A549 (cell line): ENCODE results near the gene KANSL3. TPM values are rescaled to one million over a fixed set of nuclear protein-coding genes. Genes with fewer than 3 reads are reported as not detected.

ENCODE experiments used
- ATAC-seq, 2 experiments: fragments of 200-7000 bp in 1 of 2; fragments of >200 bp in 1 of 2; cut with Nextera tagmentation in 1 of 2; cut with Tn5 transposase in 1 of 2; 3 replicates each; pipeline versions ENCODE4 v1.8.0 to v1.9.1; 2018 to 2020; ENCODE audit warnings: mild to moderate bottlenecking in 1 of 2, moderate library complexity in 1 of 2
- CTCF ChIA-PET: fragments of 300-600 bp; sonication (Branson Sonifier 250); formaldehyde crosslinking; extraction: SDS; loops from one replicate; lab custom pipeline; 2021; ENCODE audit warnings: antibody characterized with exemption, inconsistent platforms; lab: Yijun Ruan, JAX
- POLR2A ChIA-PET: fragments of 350-600 bp; formaldehyde crosslinking; extraction: SDS; loops from one replicate; lab custom pipeline; 2021; ENCODE audit warnings: antibody characterized with exemption, inconsistent platforms; lab: Yijun Ruan, JAX
- DNase-seq, 2 experiments: peaks; one replicate each; pipeline versions ENCODE4 v3.0.0 to v3.0.0-alpha.2; 2011 to 2016; ENCODE audit warnings: low read depth in 1 of 2, low spot score in 1 of 2
- FAIRE-seq: peaks from 2 replicates; lab custom pipeline; 2011; peaks lifted over from hg19 to GRCh38; lab: Jason Lieb, UNC
- H3K27ac ChIP-seq, 2 experiments: fragments of >200 bp; sonication (Bioruptor Twin); formaldehyde crosslinking; 3 replicates each; pipeline ENCODE4 v1.5.1; 2016 to 2017
- H3K4me1 ChIP-seq: fragments of >200 bp; sonication (Bioruptor Twin); formaldehyde crosslinking; 3 replicates; pipeline ENCODE4 v1.6.1; 2016
- H3K4me2 ChIP-seq: fragments of >200 bp; sonication (Bioruptor Twin); formaldehyde crosslinking; 3 replicates; pipeline ENCODE4 v1.6.1; 2016
- H3K4me3 ChIP-seq: fragments of >200 bp; sonication (Bioruptor Twin); formaldehyde crosslinking; 3 replicates; pipeline ENCODE4 v1.5.1; 2016
- H3K9me3 ChIP-seq: fragments of >200 bp; sonication (Bioruptor Twin); formaldehyde crosslinking; 3 replicates; pipeline ENCODE4 v1.6.1; 2016
- BCL3 ChIP-seq: fragments of >200 bp; sonication (Bioruptor Twin); formaldehyde crosslinking; IDR thresholded peaks from 3 replicates; pipeline ENCODE4 v1.6.1; 2016
- BHLHE40 ChIP-seq: IDR thresholded peaks from 2 replicates; pipeline ENCODE4 v1.6.1; 2012; ENCODE audit warnings: low read depth, low read length, inconsistent platforms
- CBX2 ChIP-seq: fragments of 200-600 bp; sonication (generic); IDR thresholded peaks from 2 replicates; pipeline ENCODE4 v1.6.1; 2016; ENCODE audit warnings: low read depth, mild to moderate bottlenecking, borderline replicate concordance
- CHD2 ChIP-seq: fragments of 150-350 bp; IDR thresholded peaks from 2 replicates; pipeline ENCODE4 v1.6.1; 2014; ENCODE audit warnings: low read length; ENCODE audit not compliant: partially characterized antibody
- EHF ChIP-seq: fragments of 250-450 bp; sonication (Bioruptor Pico); IDR thresholded peaks from 2 replicates; pipeline ENCODE4 v1.5.0; 2020; ENCODE audit warnings: mild to moderate bottlenecking
- HDAC2 ChIP-seq: fragments of 200-600 bp; sonication (generic); IDR thresholded peaks from 2 replicates; pipeline ENCODE4 v1.6.1; 2016
- HMGXB4 ChIP-seq: fragments of 250-450 bp; sonication (Bioruptor Pico); IDR thresholded peaks from 2 replicates; pipeline ENCODE4 v1.5.0; 2021; ENCODE audit warnings: mild to moderate bottlenecking, moderate library complexity, borderline replicate concordance
- HOXB13 ChIP-seq: fragments of 250-450 bp; sonication (Bioruptor Pico); IDR thresholded peaks from 2 replicates; pipeline ENCODE4 v1.5.0; 2020; ENCODE audit warnings: low read depth, mild to moderate bottlenecking, moderate library complexity
- JUNB ChIP-seq: fragments of >200 bp; sonication (Bioruptor Twin); formaldehyde crosslinking; IDR thresholded peaks from 2 replicates; pipeline ENCODE4 v1.6.1; 2016
- MAFK ChIP-seq: fragments of 450-650 bp; IDR thresholded peaks from 2 replicates; pipeline ENCODE4 v1.6.1; 2014; ENCODE audit not compliant: partially characterized antibody
- MYC ChIP-seq: IDR thresholded peaks from 2 replicates; pipeline ENCODE4 v1.6.1; 2012; ENCODE audit warnings: mild to moderate bottlenecking, inconsistent platforms, low read length, improper control_type of control experiment, borderline replicate concordance
- PBX3 ChIP-seq: IDR thresholded peaks from 2 replicates; pipeline ENCODE4 v1.6.1; 2012
- POLR2AphosphoS2 ChIP-seq: conservative IDR thresholded peaks from 2 replicates; pipeline ENCODE4 v1.6.1; 2012; ENCODE audit warnings: low read length, improper control_type of control experiment, inconsistent platforms
- RCOR1 ChIP-seq: fragments of 150-350 bp; IDR thresholded peaks from 2 replicates; pipeline ENCODE4 v1.6.1; 2014; ENCODE audit warnings: antibody characterized with exemption, low read length, low read depth
- REST ChIP-seq: fragments of 200-600 bp; sonication (generic); IDR thresholded peaks from 2 replicates; pipeline ENCODE4 v1.6.1; 2016; ENCODE audit warnings: antibody characterized with exemption, mild to moderate bottlenecking, moderate library complexity
- RFX5 ChIP-seq: fragments of 450-650 bp; IDR thresholded peaks from 2 replicates; pipeline ENCODE4 v1.7.1; 2014; ENCODE audit warnings: antibody characterized with exemption, mild to moderate bottlenecking, moderate library complexity
- SREBF2 ChIP-seq: fragments of 450-650 bp; IDR thresholded peaks from 2 replicates; pipeline ENCODE4 v1.6.1; 2014; ENCODE audit warnings: mild to moderate bottlenecking, moderate library complexity
- TP53 ChIP-seq: fragments of 250-450 bp; sonication (Bioruptor Pico); IDR thresholded peaks from 2 replicates; pipeline ENCODE4 v1.5.0; 2021; ENCODE audit warnings: mild to moderate bottlenecking, moderate library complexity
- ZC3H11A ChIP-seq: fragments of 450-650 bp; IDR thresholded peaks from 2 replicates; pipeline ENCODE4 v1.6.1; 2014; ENCODE audit warnings: antibody characterized with exemption, mild to moderate bottlenecking
- ZFP36 ChIP-seq: fragments of 450-650 bp; IDR thresholded peaks from 2 replicates; pipeline ENCODE4 v1.6.1; 2014; ENCODE audit warnings: borderline replicate concordance; ENCODE audit not compliant: partially characterized antibody
- ZSCAN20 ChIP-seq: fragments of 250-450 bp; sonication (Bioruptor Pico); IDR thresholded peaks from 2 replicates; pipeline ENCODE4 v1.8.0; 2022; ENCODE audit warnings: mild to moderate bottlenecking, moderate library complexity
- WGBS: methylation state at CpG from one replicate; pipeline ENCODE4 v1.1.6; 2017; ENCODE audit errors: missing lambda C conversion rate; 5-methylcytosine and 5-hydroxymethylcytosine counted together
- polyA plus RNA-seq, 4 experiments: library from polyadenylated mRNA; depleted of rRNA in 3 of 4; stranded (reverse); fragments of >200 nt; fragmentation: RNase III in 1 of 4; extraction: RNeasy Plus Mini Kit Qiagen cat#74134 plus additional on column Dnase treatment in 1 of 4; gene quantifications; 2 replicates in 3 of 4; 3 replicates in 1 of 4; pipeline ENCODE4 v1.2.3, GENCODE V29; 2011 to 2017

Gene KANSL3
- polyA plus RNA-seq, 2 of the 4 experiments (the other 2 are of a cell fraction) = 23.0 to 25.2 TPM

GRCh38 chr2:96683307-96683706 is 45.2 kb upstream of the KANSL3 start:
- peaks cover 9% of the 10 kb centered on the region for H3K4me1 ChIP-seq
- H3K27ac ChIP-seq = no peak overlapping the region
- TF ChIP-seq ZC3H11A (no peak), PBX3 (no peak), MYC (no peak), HOXB13 (CRISPR knock-in tag) (no peak)
- CTCF ChIA-PET = interaction anchor here (0.6 kb wide), 1 partner anchor 74 kb away, joined by 3 read pairs; no protein-coding TSS in a partner anchor
- no peak for FAIRE-seq
- H3K9me3 ChIP-seq = no peaks in the 10 kb centered on the region
- no peak overlapping the region for H3K4me3 ChIP-seq
- ATAC-seq = no peak
- no peak for DNase-seq
- POLR2A ChIA-PET = no interaction called here
- 75% methylated on average over 4 of the region's 5 CpGs for WGBS
- no peak overlapping the region for H3K4me2 ChIP-seq

GRCh38 chr2:96681540-96681939 is 43.4 kb upstream of the KANSL3 start:
- POLR2A ChIA-PET = no interaction called here
- no peak overlapping the region for H3K4me2 ChIP-seq
- DNase-seq = no peak
- 81% methylated on average over 4 of the region's 4 CpGs for WGBS
- TF ChIP-seq POLR2AphosphoS2 = no peak
- no peak for TF ChIP-seq SREBF2
- TF ChIP-seq MAFK = no peak
- no peak for TF ChIP-seq JUNB
- no peak for TF ChIP-seq CBX2
- TF ChIP-seq HDAC2 = no peak
- no peak for TF ChIP-seq EHF (CRISPR knock-in tag)
- TF ChIP-seq REST = no peak
- TF ChIP-seq CHD2 = no peak
- TF ChIP-seq BHLHE40 = no peak
- TF ChIP-seq ZFP36 = no peak
- TF ChIP-seq BCL3 = no peak
- TF ChIP-seq TP53 (CRISPR knock-in tag) = no peak
- TF ChIP-seq HMGXB4 (CRISPR knock-in tag) = no peak
- no peak for TF ChIP-seq RFX5
- TF ChIP-seq PBX3 = no peak
- no peak for TF ChIP-seq MYC
- TF ChIP-seq ZSCAN20 (CRISPR knock-in tag) = no peak
- TF ChIP-seq RCOR1 = no peak
- TF ChIP-seq, all 56 proteins: peak for 0
- H3K27ac ChIP-seq = no peak overlapping the region
- CTCF ChIA-PET = no interaction called here
- ATAC-seq = no peak
- peaks cover 9% of the 10 kb centered on the region for H3K4me1 ChIP-seq
- H3K9me3 ChIP-seq = no peaks in the 10 kb centered on the region
- FAIRE-seq = no peak
- no peak overlapping the region for H3K4me3 ChIP-seq
